Stimulated activated CD4-positive, alpha-beta T cell treated with anti-CD3 and anti-CD28 coated beads, Interleukin-4, amount 100 ng/mL, for 1 hour (primary cell): ENCODE results near the gene RPP25L.
A peak's percentile ranks its signal among the peaks of the same experiment; 100 is the strongest.

ENCODE experiments used
- DNase-seq: peaks from one replicate; pipeline ENCODE4 v3.0.0-alpha.2; 2020

The RPP25L gene

DNA sequence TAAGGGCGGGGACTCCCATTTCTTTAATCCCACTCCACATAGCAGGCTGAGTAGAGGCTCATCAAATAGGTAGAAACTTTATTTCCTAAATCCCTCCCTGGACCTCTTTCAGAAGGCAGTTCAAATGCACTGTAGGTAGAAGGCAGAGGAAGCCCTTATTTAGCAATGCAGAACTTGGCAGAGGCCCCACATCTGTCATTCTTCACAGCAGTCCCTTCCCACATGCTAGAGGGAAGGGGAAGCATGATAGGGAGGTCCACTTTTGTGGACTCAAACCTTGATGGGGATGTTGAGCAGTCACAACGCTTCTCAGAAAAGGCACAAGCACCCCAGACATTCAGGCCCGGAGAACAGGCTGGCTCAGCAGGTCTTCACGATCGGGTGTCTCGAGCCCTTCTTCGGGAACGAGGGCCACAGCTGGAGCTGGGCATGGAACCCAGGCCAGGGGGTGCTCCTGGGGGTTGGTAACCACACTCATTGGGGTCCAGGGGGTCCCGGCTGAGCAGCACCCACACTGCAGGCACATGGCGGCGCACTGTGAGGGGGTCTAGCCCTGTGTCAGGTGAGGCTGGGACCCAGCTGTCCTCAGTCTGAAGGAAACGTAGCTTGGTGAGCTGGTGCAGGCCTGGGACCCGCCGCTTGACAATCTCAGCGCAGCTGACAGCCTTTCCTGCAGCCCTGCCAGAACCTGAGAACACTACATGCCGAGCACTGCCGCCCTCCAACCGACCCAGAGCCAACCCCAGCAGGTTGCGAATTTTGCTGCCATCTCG, 1.3 kb downstream of the RPP25L start:
- no peak for DNase-seq

DNA sequence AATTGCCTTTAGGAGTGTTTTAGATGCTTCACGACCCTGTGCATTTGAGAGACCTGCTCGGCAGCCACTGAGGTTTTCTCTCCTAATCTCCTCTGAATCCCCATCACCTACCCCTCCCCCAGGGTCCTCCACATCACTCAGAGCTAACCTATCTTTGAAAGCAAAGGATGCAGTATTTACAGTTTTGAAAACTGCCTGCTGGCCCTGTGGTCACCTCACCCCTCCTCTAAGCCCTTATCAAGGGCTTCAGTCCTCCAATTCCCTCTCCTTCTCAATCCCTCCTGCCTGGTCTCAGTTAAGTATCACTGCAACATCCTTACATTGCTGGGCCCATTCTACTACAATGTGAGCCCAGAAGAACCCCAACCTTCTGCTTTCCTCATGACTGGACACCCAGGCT, 4.6 kb downstream of the RPP25L start:
- DNase-seq, result no peak

DNA sequence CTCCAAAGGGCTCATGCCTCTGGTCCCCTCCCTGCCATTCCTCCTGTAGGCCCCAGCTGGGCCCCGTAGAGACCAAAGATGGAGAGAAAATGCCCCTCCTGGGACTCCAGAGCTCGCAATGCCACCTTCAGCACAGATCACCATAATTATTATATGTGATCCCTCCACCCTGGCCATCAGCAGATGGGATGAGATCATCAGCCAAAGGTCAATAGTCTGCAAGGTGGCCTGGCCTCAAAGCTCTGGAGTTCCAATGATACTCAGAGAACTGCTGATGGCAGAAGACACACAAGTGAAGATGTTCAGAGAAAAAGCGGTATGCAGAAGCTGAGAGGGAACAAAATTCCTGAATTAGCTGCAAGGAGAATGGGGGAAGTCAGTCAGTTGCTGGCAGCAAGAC, 5.0 kb downstream of the RPP25L start:
- no peak for DNase-seq

DNA sequence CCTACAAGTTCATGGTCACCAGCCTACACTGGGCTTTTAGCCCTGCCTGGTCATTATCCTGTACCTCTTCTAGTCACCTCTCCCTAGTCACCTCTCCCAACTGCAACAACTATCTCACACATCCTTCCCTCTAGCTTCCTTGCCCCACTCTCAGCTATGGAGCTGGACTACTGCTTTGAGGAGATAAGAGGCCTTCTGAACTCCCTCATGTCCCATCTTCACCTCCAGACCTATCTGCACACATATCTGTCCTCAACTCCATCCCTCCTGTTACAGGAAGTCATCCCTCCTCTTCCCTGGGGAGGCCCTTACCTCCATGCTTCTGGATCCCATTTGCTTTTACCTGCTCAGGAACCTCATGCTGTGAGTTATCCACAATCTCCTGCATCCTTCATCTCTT, 5.7 kb downstream of the RPP25L start:
- DNase-seq, result no peak

DNA sequence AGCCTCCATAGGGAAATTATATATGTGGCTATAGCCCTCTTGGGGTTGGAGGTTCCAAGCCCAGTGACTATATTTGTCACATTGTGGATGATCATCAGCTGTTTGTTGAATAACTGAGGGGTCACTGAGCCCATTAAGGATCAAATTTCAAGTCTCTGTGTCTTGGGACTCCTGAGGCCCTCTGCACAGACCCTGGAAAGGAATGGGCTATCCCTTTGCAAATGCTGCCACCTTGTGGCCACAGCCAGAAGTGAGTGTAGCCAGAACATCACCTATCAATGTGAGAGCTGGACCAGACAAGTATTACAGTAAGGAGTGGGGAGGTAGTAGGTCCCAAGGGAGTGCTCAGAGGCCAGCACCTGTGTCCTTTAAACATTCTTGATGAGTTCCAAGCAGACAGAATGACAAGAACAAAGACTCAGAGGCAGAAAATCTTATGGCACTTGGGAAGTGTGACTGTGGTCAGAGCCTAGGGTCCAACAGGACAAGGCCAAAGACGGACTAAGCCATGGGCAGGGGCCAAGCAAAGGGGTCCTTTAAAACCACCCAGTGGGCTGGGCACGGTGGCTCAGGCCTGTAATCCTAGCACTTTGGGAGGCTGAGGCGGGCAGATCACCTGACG, 8.2 kb downstream of the RPP25L start:
- DNase-seq, result peak; percentile 83

DNA sequence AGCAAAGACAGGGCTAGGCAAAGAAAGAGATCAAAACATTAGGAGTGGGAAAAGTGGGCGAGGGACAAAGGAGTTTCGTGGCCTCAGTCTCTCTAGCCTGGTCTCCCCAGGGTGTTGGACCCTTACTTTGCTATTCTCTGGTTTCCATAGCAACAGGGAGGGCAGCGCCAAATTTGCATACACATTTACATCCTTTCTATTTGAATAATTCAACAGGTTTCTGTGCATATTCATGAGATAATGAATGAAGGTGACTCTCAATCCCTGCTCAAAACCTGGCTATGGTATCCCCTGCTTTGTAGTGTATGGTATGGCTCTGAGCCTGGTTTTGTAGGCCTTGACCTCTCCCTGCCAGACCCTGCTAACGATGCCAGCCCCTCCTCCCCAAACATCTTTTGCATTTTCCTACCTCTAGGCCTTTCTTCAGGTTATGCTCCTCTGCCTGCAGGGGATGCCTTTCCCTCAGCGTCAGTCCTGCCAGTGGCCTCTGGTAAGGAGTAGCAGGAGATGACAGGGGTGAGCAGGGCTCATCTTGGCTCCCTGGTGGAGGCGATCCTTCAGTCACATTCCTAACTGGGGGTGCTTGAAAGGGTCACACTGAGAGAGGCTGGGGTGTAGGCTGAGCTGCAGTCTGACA, 9.8 kb downstream of the RPP25L start:
- DNase-seq, result no peak

DNA sequence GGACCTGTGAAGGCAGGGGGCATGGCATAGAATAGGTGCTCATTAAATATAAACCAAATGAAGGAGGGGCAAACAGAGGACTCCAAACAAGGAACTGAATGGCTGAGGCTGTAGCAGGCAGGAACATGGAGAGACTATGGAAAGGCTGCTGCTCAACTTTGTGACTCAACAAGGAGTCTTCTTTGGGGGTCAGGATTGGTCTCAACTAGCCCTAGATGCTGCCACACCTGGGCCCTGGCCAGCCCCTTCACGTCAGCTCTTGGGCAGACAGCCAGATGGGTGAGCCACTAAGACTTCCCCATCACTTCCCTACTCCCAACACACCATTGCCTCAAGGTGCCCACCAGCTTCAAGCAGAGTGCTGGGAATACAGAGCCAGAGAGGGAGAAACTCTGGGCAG, 11.0 kb downstream of the RPP25L start:
- no peak for DNase-seq

DNA sequence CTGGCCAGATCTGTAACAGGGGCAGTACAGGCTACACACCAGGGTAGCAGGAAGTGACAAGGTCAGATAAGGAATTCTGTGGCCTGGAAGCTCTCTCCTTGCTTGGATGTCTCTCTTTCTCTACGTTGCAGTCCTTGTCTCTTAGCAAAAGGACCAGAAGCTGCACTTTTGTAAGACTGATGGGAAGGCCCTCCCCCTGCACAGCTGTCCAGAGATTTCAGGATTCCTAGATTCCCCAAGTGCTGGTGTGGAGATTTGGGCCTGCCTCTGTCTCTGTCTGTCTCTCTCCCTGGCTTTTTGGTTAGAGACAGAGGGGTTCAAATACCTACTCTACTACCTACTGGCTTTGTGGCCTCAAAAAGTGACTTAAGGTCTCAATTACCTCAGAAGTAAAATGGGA, 12.4 kb downstream of the RPP25L start:
- no peak for DNase-seq

DNA sequence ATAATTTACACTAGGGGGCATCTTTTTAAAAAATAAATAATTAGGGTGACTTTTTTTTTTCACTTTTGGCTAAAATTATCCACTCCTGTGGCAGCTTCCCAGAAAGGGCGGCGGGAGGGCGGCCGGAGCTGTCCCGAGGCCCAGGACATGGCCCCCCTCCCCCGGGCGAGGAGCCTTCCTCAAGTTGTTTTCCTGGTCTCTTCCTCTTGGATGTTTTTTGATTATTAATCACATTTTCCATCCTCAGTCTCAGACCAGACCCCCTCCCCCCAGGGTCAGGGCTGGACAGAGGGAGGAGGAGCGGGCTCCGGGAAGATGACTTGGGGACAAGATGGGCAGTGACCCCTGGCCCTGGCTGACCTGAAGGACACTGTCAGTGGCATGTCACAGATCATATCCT, 17.7 kb downstream of the RPP25L start:
- DNase-seq, result no peak

DNA sequence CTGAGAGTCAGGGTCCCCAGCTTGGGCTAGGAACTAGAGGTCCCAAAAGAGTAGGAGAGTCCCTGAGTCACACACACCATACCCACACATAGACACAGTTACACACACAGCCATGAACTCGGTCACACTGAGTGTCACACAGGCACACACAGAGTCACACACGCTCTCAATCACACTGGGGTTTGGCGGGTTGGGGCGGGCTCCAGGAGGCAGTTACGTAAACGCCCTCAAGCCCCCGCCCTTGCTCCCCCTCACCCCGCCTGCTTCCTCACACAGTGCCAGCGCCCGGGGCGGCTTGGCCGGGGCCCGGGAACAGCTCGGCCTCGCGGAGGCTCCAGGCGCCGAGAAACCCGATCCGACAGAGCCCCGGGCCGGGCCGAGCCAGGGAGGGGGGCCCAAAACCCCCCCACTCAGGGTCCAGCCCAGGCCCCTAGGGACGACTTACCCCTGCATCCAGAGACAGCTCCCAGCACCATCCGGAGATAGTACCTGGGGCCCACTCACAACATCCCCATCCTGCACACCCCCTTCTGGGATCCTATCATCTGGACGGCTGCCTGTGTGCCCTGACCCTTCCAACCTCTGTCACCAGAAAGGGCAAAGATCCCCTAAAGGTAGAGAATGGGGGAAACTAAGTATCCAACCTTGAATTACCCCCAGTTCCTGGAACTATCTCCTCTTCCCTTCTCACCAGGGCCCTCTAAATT, 18.8 kb downstream of the RPP25L start:
- DNase-seq, result no peak

DNA sequence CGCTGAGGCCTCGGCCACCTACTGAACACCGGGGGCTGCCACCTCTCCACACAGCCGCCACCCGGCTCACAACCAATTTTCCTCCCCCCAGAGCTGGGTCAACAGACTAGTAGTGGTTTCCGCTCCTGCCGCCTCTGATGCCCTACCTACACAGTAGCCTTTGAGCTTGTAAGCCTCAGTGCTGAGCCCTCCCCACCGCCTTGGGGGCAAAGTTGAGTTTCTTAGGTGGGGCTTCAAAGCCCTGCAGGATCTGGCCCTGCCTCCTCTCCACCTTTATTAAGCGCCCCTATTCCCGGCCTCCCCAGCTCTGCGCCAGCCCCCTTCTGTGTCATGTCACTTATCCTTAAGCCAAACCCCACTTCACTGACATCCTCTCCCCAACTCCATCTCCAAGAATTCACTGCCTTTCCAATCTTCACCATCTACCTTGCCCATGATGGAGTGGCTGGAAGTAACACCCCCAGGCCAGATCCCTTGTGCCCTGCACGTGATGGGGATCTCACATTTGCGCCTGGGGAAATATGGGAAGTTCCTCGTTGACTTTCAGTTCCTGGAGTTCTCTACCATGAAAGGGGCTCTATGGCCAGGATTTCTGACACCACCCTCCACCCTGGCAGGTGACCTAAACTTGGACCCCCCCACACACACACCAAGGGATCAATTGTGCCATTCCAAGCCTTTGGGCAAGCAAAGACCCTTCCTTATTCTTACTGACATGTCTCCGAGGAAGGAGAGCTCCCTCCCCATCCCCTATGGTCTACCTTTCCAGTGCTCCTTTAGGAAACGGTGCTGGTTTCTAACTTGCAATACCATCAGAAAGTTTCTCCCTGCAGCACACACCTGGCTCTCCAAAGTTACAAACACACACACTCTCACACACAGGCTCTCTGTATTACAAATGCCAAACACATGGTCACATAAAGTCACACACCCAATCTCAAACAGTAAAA, 19.7 kb downstream of the RPP25L start:
- DNase-seq, result no peak

DNA sequence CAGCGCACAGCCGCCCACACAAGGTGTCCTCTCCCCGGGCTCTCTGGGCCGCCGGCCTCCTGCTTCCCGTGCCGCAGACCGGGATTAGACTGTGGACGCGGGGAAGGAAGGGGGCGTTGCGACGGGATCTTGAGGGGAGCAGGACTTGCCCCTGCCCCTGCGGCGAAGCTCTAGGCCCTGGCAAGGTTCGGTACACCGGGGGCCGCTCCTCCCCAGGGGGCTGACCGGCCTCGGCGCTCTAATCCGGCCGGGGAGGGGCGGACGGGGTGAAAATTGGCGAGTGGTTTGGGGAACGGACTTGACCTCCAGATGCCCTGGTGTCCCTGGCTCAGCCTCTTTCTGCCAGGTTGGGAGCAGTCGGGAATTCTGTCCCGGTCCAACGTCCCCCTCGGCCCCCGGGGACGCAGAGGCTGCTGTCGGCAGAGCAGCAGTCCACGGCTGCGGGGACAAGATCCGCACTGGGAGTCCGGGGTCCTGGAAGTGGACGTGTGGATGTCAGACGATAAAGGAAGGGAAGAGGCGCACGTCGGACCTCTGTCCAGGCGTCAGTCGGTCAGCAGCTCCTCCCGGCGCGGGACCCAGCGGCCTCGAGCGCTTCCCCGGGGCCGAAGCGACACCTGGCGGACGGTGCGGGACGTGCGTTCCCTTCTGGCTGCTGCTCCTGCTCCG, 20.5 kb downstream of the RPP25L start:
- peak; percentile 85 for DNase-seq

DNA sequence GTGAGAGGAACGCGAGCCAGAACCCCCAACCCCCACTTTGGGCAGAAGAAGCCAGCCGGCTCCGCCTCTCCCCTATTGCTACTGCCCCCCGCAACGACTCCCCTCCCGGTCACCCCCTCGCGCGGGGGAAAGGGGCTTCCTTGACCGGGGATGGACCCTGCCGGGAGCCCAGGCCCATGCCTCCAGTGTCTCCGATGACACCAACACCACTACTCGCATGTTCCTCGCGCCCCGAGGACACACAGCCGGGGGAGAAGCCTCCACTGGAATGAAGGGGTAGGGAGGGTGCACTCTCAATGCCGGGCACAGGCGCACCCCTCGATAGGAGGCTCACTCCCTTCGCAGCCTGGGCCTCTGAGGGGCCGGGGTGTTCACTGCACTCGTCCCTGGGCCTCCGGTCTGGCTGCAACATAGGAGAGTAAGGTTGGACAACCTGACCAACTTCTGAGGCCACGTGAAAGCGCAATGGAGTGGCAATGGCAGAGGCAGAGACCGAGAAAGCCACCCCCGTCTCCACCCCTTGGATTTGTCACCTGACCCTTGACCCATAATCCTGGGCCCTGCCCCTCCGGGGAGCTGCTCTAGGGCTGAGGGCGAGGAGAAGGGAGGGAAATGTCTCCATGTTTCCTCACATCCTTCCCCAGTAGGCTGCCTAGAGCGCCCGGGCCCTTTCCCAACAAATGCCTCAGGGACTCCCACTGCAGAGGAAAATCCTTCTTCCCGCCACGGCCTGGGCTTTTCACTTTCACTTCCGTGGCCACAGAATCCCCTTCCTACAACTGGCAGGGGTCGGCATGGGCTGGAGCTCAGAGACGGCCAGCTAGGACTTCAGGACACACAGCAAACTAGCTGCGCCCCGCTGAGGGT, 21.3 kb downstream of the RPP25L start:
- peak; percentile 12 for DNase-seq

DNA sequence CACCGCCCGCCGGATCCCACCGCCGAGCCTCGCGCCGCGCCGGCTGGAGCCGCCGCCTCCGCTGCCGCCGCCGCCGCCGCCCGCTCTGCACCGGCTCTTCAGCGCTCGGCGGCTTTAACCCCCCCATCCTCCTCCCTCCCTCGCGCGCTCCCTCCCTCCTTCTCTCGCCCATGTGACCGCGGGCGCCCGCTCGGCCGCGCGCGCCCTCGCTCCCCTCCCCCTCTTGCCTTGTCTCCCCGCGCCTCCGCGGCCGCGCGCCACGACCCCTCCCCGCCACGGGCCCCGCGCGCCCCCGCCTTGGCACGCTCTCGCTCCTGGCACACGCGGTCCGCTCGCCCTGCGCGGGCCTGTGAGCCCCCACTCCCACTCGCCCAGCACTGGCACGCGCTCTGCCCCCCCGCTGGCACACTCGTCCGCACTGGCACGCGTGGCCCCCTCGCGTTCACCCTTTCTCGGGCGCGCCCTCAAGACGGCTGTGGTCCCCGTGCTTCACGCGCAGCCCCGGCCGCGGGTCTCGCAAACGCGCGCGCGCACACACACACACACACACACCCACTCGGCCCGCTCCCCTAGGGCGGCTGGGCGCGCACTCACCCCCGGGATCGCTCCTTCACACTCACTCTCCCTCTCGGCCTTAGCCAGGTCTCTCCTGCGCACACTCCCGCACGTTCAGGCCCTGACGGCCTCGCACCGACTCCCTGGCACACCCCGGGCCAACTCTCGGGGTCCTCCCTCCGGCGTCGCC, 22.1 kb downstream of the RPP25L start, which contains the start of gene CNTFR:
Gene CNTFR, minus strand, starts transcription at position 89 of the 745 bp plus-strand sequence. CDS start 20,743 bp downstream, outside the sequence.
- DNase-seq, result peak; percentile 26

DNA sequence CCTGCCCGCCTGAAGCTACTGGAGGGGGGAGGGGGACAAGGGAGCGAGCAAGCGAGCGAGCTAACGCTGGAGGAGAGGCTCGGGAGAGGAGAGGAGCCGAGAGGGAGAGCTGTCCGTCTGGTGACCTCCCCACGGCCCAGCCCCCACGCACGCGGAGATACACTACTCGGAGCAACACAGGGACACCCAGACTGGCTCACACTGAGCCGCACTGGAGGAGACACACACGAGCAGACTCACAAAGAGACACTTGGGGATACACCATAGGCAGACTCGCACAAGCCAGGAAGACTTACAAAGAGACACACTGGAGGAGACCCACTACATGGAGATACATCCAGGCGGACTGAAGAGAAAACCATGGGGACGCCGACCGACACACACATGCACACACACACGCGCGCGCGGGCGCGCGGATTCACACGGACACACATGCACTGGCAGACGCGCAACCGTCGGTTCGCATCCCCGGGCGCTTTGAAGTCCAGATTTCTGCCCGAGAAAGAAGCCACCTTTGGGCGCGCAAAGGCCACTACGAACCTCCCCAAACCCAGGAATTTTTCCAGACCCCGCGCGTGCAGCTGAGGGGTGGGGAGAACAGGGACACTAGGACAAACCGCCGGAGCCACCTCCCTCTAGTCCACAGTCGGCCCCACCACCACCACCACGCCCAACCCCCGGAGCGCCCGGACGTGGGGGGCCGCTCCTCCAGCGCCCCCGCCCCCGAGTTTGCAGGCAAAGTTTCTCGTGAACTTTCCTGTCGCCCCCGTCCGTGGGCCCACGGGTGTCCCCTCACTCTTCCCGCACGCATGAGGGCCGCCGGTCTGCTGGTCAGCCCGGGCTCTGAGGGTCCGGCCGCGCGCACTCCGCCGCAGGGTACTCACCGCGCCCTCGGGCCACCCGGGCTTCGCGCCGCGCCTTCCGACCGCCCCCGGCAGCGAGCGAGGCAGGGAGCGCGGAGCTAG, 22.9 kb downstream of the RPP25L start:
- no peak for DNase-seq

DNA sequence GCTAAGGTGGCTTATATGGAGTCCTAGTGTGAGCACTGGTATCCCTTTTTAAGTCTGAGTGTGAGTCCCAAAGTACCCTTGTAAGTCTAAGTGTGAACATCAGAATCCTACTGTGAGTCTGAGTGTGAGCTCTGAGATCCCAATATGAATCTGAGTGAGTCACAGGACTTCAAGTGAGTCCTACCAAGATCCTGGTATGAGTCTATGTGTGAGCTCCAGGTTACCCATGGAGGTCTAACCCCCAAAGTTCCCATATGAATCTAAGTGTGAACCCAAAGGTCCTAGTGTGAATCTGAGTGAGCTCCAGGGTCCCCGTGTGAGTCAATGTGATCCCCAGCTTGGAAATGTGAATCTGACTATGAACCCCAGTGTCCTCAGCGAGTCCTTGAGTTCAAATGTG, 24.6 kb downstream of the RPP25L start:
- DNase-seq, result no peak

DNA sequence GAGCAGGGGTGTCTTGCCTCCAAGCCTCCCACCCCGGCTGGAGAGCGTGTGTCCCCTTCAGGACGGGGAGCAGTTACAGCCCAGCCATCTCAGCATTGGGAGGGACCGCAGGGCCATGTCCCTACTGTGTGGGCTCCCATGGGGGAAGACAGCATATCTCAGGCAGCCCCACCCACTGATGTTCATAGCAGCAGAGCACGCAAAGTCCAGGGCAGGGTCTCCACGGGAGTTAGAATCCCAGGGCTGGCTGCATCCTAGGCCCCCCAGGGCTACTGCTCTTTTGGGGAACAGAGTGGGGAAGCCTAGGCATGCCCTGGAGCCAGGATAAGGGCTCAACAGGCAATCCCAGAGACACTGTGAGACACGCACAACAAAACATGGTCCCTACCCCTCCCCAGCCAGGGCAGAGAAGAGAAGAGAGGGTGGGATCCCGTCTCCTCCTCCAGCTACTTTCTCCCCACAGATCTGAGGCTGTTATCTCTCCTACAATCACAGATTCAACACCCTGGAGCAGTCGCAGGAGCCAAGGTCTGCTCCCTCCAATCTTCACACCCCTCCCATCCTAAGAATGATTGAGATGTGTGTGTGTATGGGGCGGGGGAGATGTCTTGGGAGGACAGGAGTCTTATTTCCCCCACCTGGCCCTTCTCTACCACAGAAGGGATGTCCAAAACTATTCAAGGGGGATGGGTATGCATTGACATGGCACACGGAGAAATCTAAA, 25.8 kb downstream of the RPP25L start:
- DNase-seq, result no peak

DNA sequence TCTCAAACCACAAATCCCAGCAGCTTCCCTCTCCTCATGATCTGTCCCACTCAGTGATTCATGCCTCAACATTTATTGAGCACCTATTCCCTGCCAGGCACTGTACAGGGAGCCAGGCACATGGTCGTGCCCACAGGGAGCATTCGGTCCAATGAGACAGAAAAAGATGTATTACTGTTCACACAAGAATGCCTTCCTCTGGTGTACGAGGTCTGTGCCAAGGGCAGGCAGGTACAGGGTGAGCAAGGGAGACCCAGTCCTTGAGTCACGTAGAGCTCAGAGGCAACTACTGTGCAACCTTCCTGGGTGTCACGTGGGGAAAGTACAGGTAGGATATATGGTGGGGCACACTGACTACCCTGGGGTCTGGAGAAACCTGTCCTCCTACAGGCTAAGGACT, 26.9 kb downstream of the RPP25L start:
- DNase-seq, result no peak
